Right lobe of liver (tissue), 4 donors: ENCODE measurements around the gene PCDHGB7.

Experiments
- POLR2A ChIP-seq: fragments of 450-650 bp; IDR thresholded peaks from one replicate; pipeline ENCODE4 v1.6.1; 2017; ENCODE audit warnings: antibody characterized with exemption, mild to moderate bottlenecking
- TF ChIP-seq, protein P1 (sequence below), 4 donors: fragments of 200-600 bp in 3 of 4; fragments of 450-650 bp in 1 of 4; IDR thresholded peaks; one replicate each; pipeline versions ENCODE4 v1.5.1 to v1.8.0; 2016 to 2022; ENCODE audit warnings: antibody characterized with exemption in 4 of 4, mild to moderate bottlenecking in 2 of 4
- donor health status: DM: no; HTN: no; CAD: no.
- donor health status: DM: no; HTN: no; CAD: no.
- donor health status: DM: no; HTN: yes; CAD: no.

DNA sequence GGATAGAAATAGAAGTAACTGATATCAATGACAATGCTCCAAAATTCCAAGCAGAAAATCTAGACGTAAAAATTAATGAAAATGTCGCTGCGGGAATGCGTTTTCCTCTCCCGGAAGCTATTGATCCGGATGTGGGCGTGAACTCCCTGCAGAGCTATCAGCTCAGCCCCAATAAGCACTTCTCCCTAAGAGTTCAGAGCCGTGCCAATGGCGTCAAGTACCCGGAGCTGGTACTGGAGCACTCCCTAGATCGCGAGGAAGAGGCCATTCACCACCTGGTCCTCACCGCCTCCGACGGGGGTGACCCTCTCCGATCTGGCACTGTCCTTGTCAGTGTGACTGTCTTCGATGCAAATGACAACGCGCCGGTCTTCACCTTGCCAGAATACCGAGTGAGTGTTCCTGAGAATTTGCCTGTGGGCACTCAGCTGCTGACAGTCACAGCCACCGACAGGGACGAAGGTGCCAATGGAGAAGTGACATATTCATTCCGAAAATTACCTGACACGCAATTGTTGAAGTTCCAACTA lies 3.9 kb upstream of the PCDHGB7 start:
- TF ChIP-seq, protein P1, sequence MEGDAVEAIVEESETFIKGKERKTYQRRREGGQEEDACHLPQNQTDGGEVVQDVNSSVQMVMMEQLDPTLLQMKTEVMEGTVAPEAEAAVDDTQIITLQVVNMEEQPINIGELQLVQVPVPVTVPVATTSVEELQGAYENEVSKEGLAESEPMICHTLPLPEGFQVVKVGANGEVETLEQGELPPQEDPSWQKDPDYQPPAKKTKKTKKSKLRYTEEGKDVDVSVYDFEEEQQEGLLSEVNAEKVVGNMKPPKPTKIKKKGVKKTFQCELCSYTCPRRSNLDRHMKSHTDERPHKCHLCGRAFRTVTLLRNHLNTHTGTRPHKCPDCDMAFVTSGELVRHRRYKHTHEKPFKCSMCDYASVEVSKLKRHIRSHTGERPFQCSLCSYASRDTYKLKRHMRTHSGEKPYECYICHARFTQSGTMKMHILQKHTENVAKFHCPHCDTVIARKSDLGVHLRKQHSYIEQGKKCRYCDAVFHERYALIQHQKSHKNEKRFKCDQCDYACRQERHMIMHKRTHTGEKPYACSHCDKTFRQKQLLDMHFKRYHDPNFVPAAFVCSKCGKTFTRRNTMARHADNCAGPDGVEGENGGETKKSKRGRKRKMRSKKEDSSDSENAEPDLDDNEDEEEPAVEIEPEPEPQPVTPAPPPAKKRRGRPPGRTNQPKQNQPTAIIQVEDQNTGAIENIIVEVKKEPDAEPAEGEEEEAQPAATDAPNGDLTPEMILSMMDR (IDR thresholded peaks at IDR 0.05): no peak
- TF ChIP-seq POLR2A: peak; percentile 10
